Chondrocyte (in vitro differentiated cells): ENCODE results near the gene MAP3K6. TPM values are rescaled to one million over a fixed set of nuclear protein-coding genes. Genes with fewer than 3 reads are reported as not detected.
"Not testable (repeated sequence)": the region's sequence is repeated elsewhere in the genome, so short reads cannot be mapped to it uniquely, and the experiment has no call there.

Source experiments
- DNase-seq: peaks from one replicate; pipeline ENCODE4 v3.0.0; 2021; ENCODE audit warnings: mixed read lengths, low spot score
- H3K27ac Mint-ChIP-seq: one replicate; pipeline ENCODE4 v1.8.0; 2021; ENCODE audit warnings: mild to moderate bottlenecking, moderate library complexity, mixed read lengths; ENCODE audit not compliant: unreplicated experiment
- H3K27me3 Mint-ChIP-seq: 2 replicates; pipeline ENCODE4 v1.8.0; 2021; ENCODE audit warnings: low read depth, mixed read lengths
- H3K36me3 Mint-ChIP-seq: 2 replicates; pipeline ENCODE4 v1.8.0; 2021; ENCODE audit warnings: low read depth, mixed read lengths
- H3K4me1 Mint-ChIP-seq: 2 replicates; pipeline ENCODE4 v1.8.0; 2021; ENCODE audit warnings: low read depth, mild to moderate bottlenecking, mixed read lengths
- H3K4me3 Mint-ChIP-seq: one replicate; pipeline ENCODE4 v1.8.0; 2021; ENCODE audit warnings: mild to moderate bottlenecking, moderate library complexity, mixed read lengths; ENCODE audit not compliant: unreplicated experiment
- H3K9me3 Mint-ChIP-seq: 2 replicates; pipeline ENCODE4 v1.8.0; 2021; ENCODE audit warnings: low read depth, mixed read lengths
- total RNA-seq: library from RNA; stranded (reverse); gene quantifications from 3 replicates; pipeline ENCODE4 v1.2.1, GENCODE V29; 2021
- TF ChIP-seq, protein P1 (sequence below): fragments of 200-600 bp; sonication (generic); IDR thresholded peaks from 2 replicates; pipeline ENCODE4 v1.5.0; 2021; ENCODE audit warnings: antibody characterized with exemption, mild to moderate bottlenecking, moderate library complexity

Gene MAP3K6
- total RNA-seq, 1 donor from 2014 or later = 42.0 TPM

GRCh38 chr1:27392096-27392777 lies 25.5 kb upstream of the MAP3K6 start, which contains the start of gene GPR3:
Gene GPR3, plus strand, starts transcription at chr1:27392622. Its CDS starts 1,177 bp downstream, at chr1:27393799.
- no peak within 1 kb of the TSS for H3K27ac Mint-ChIP-seq
- peaks cover 13% of the 10 kb centered on the region for H3K4me1 Mint-ChIP-seq
- H3K9me3 Mint-ChIP-seq = no peaks in the 10 kb centered on the region
- H3K27me3 Mint-ChIP-seq = peaks cover 5% of the 10 kb centered on the region
- H3K36me3 Mint-ChIP-seq = no peaks in the 10 kb centered on the region
- TF ChIP-seq, protein P1, sequence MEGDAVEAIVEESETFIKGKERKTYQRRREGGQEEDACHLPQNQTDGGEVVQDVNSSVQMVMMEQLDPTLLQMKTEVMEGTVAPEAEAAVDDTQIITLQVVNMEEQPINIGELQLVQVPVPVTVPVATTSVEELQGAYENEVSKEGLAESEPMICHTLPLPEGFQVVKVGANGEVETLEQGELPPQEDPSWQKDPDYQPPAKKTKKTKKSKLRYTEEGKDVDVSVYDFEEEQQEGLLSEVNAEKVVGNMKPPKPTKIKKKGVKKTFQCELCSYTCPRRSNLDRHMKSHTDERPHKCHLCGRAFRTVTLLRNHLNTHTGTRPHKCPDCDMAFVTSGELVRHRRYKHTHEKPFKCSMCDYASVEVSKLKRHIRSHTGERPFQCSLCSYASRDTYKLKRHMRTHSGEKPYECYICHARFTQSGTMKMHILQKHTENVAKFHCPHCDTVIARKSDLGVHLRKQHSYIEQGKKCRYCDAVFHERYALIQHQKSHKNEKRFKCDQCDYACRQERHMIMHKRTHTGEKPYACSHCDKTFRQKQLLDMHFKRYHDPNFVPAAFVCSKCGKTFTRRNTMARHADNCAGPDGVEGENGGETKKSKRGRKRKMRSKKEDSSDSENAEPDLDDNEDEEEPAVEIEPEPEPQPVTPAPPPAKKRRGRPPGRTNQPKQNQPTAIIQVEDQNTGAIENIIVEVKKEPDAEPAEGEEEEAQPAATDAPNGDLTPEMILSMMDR = peak; percentile 77
- peak; percentile 92 for DNase-seq
- peak within 1 kb of the TSS; percentile 73 for H3K4me3 Mint-ChIP-seq

- Mint-ChIP-seq H3K27ac (no peak overlapping the region), H3K27me3 (peaks cover 10% of the 10 kb centered on the region), H3K9me3 (no peaks in the 10 kb centered on the region), H3K36me3 (no peaks in the 10 kb centered on the region), H3K4me1 (peaks cover 13% of the 10 kb centered on the region), H3K4me3 (peak overlapping the region; percentile 73)
- TF ChIP-seq, protein P1 = no peak
- no peak for DNase-seq
Observed at GRCh38 chr1:27391511-27392095, 24.8 kb upstream of the MAP3K6 start.

DNA sequence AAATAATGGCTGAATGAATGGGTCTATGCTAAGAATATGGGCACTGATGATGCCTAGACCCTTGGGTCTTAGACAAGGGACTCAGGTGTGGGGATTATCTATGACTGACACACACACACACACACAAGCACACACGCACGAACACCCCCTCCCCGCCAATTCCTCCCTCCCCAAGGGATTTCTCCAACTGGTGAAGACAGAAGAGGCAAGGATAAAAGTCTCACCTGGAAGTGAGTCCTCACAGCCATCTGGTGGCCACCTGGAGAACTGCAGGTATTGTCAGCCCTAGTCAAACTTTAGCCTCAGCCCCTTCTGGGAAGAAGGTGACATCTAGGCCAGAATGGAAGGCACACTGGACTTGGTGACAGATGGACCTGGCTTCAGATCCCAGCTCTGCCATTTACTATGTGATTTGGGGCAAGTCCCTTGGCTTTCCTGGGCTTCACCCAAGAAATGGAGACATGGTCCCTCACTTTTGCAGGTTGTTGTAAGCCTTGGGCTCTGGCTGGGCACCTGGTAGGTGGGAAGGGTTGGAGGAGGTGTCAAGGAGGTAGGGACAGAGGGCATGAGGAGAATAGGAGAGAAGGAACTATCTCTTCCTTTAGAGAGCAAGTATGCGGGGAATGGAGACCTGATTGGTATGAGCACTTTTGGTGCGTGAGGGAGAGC lies 21.7 kb upstream of the MAP3K6 start:
- Mint-ChIP-seq H3K4me1 (peaks cover 9% of the 10 kb centered on the region), H3K27me3 (peaks cover 16% of the 10 kb centered on the region), H3K36me3 (no peaks in the 10 kb centered on the region), H3K9me3 (no peaks in the 10 kb centered on the region), H3K4me3 (no peak overlapping the region), H3K27ac (no peak overlapping the region)
- DNase-seq = no peak
- TF ChIP-seq, protein P1 = peak; percentile 87

GRCh38 chr1:27384797-27385196 lies 18.0 kb upstream of the MAP3K6 start:
- H3K36me3 Mint-ChIP-seq, H3K4me3 Mint-ChIP-seq: not testable (repeated sequence)
- peaks cover 18% of the 10 kb centered on the region for H3K27me3 Mint-ChIP-seq

DNA sequence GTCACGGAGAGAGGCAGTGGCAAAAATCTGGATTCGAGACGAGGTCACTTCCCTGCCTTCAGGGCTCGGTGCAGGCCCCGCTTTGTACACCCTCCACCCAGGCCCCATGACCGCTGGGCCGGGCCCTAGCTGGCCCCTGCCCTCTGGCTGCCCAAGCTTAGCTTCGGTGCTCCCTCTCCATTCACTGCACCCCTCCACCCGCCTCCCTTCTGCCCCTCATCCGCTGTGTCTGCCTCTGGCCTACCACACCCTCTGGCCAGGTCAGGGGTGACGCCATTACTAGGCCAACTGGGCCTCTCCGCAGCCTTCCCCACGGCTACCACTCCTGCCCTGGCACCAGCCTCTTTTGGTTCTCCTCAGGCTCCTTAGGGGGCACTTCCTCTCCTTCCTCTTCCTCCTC lies 16.9 kb upstream of the MAP3K6 start:
- Mint-ChIP-seq H3K9me3 (no peaks in the 10 kb centered on the region), H3K36me3 (no peaks in the 10 kb centered on the region), H3K4me3 (no peak overlapping the region), H3K27ac (no peak overlapping the region), H3K27me3 (peaks cover 17% of the 10 kb centered on the region), H3K4me1 (no peaks in the 10 kb centered on the region)
- TF ChIP-seq, protein P1 = no peak
- no peak for DNase-seq

More at GRCh38 chr1:27384797-27385196, 18.0 kb upstream of the MAP3K6 start:
- not testable (repeated sequence) for DNase-seq, H3K9me3 Mint-ChIP-seq, H3K27ac Mint-ChIP-seq, H3K4me1 Mint-ChIP-seq
